Astrocyte (in vitro differentiated cells and primary cell): ENCODE results near the gene PTPRN2.

ENCODE experiments used
- EZH2 ChIP-seq: IDR thresholded peaks from 2 replicates; pipeline ENCODE4 v1.6.1; 2012; ENCODE audit warnings: mild to moderate bottlenecking, low read length, inconsistent platforms; ENCODE audit not compliant: insufficient read depth
- TF ChIP-seq, protein P1 (sequence below): IDR thresholded peaks from 2 replicates; pipeline ENCODE4 v1.5.1; 2011; ENCODE audit warnings: low read depth, mild to moderate bottlenecking, inconsistent platforms, low read length, moderate library complexity; ENCODE audit not compliant: insufficient read depth

DNA sequence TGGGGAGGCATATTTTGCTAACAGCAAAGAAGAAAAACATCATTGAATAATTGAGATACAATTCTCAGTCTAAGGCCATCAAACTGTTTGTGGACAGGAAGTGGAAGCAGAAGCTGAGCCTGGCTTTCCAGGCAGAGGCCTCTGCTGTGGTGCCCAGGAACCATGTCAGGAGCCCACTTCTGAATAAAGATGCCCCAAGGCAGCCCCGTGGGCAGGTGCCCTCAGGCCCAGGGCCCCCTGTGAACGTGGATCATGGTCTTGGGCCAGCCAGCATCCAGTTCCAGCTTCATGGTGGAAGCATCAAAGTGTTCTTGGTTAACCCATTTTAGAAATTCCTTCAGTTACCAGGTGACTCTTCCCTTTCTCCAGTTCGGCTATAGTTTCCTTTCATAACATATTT is 346.8 kb downstream of the PTPRN2 start:
- TF ChIP-seq, protein P1, sequence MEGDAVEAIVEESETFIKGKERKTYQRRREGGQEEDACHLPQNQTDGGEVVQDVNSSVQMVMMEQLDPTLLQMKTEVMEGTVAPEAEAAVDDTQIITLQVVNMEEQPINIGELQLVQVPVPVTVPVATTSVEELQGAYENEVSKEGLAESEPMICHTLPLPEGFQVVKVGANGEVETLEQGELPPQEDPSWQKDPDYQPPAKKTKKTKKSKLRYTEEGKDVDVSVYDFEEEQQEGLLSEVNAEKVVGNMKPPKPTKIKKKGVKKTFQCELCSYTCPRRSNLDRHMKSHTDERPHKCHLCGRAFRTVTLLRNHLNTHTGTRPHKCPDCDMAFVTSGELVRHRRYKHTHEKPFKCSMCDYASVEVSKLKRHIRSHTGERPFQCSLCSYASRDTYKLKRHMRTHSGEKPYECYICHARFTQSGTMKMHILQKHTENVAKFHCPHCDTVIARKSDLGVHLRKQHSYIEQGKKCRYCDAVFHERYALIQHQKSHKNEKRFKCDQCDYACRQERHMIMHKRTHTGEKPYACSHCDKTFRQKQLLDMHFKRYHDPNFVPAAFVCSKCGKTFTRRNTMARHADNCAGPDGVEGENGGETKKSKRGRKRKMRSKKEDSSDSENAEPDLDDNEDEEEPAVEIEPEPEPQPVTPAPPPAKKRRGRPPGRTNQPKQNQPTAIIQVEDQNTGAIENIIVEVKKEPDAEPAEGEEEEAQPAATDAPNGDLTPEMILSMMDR = no peak
- no peak for TF ChIP-seq EZH2
